Liver (tissue), 9 donors: Measurements from ENCODE around the gene CDC42EP3. TPM values are rescaled to one million over a fixed set of nuclear protein-coding genes. Genes with fewer than 3 reads are reported as not detected.

Experiments used
- DNase-seq: peaks from one replicate; pipeline ENCODE4 v3.0.0-alpha.2; 2017; ENCODE audit warnings: low spot score
- H3K27ac ChIP-seq, 2 donors: one replicate each; pipeline ENCODE4 v1.7.0; 2013; ENCODE audit warnings: inconsistent platforms in 2 of 2, low read length in 2 of 2, control low read depth in 1 of 2, low read depth in 1 of 2, mild to moderate bottlenecking in 1 of 2
- H3K27me3 ChIP-seq, 4 donors: one replicate each; pipeline versions ENCODE4 v1.6.1 to v1.7.0; 2013; ENCODE audit warnings: low read length in 3 of 4, inconsistent platforms in 1 of 4, mild to moderate bottlenecking in 1 of 4, moderate library complexity in 1 of 4; ENCODE audit not compliant: control insufficient read depth in 4 of 4, insufficient read depth in 4 of 4
- H3K36me3 ChIP-seq, 4 donors: one replicate each; pipeline versions ENCODE4 v1.6.1 to v1.7.0; 2013; ENCODE audit warnings: low read length in 3 of 4, mild to moderate bottlenecking in 3 of 4, low read depth in 1 of 4, moderate library complexity in 1 of 4; ENCODE audit not compliant: control insufficient read depth in 4 of 4, insufficient read depth in 3 of 4
- H3K4me1 ChIP-seq, 4 donors: one replicate each; pipeline versions ENCODE4 v1.6.1 to v1.7.0; 2013; ENCODE audit warnings: low read length in 3 of 4, mild to moderate bottlenecking in 3 of 4, moderate library complexity in 1 of 4; ENCODE audit not compliant: control insufficient read depth in 4 of 4, insufficient read depth in 4 of 4
- H3K4me3 ChIP-seq, 3 donors: one replicate each; pipeline versions ENCODE4 v1.6.1 to v1.7.0; 2013; ENCODE audit warnings: low read length in 3 of 3, control low read depth in 1 of 3, low read depth in 1 of 3, mild to moderate bottlenecking in 1 of 3
- H3K9ac ChIP-seq, 2 donors: one replicate each; pipeline ENCODE4 v1.7.0; 2013; ENCODE audit warnings: low read length in 2 of 2, mild to moderate bottlenecking in 2 of 2, moderate library complexity in 2 of 2, control low read depth in 1 of 2, low read depth in 1 of 2
- H3K9me3 ChIP-seq, 4 donors: one replicate each; pipeline versions ENCODE4 v1.6.1 to v1.7.0; 2013; ENCODE audit warnings: low read length in 3 of 4; ENCODE audit not compliant: control insufficient read depth in 4 of 4
- ATF3 ChIP-seq: IDR thresholded peaks from 2 replicates; pipeline ENCODE4 v1.6.1; 2016; ENCODE audit warnings: antibody characterized with exemption
- CTCF ChIP-seq: fragments of 150-350 bp; IDR thresholded peaks from 2 replicates; pipeline ENCODE4 v1.5.1; 2017; ENCODE audit warnings: improper control_type of control experiment, low read depth, low read length; ENCODE audit not compliant: missing input control
- FOXA2 ChIP-seq: IDR thresholded peaks from 2 replicates; pipeline ENCODE4 v1.6.1; 2016; ENCODE audit warnings: antibody characterized with exemption
- GABPA ChIP-seq, 2 donors: IDR thresholded peaks in 1 of 2; conservative IDR thresholded peaks in 1 of 2; 2 replicates each; pipeline ENCODE4 v1.6.1; 2016; ENCODE audit warnings: antibody characterized with exemption in 2 of 2, mild to moderate bottlenecking in 1 of 2, moderate library complexity in 1 of 2
- HNF4A ChIP-seq, 2 donors: conservative IDR thresholded peaks; 2 replicates each; pipeline ENCODE4 v1.6.1; 2016; ENCODE audit warnings: antibody characterized with exemption in 2 of 2, mild to moderate bottlenecking in 2 of 2
- HNF4G ChIP-seq: IDR thresholded peaks from 2 replicates; pipeline ENCODE4 v1.6.1; 2016; ENCODE audit warnings: antibody characterized with exemption
- NR2F2 ChIP-seq: IDR thresholded peaks from 2 replicates; pipeline ENCODE4 v1.6.1; 2016; ENCODE audit warnings: antibody characterized with exemption
- RAD21 ChIP-seq, 2 donors: IDR thresholded peaks; 2 replicates each; pipeline ENCODE4 v1.6.1; 2016; ENCODE audit warnings: antibody characterized with exemption in 2 of 2, mild to moderate bottlenecking in 2 of 2
- REST ChIP-seq: IDR thresholded peaks from 2 replicates; pipeline ENCODE4 v1.6.1; 2016; ENCODE audit warnings: antibody characterized with exemption, mild to moderate bottlenecking
- RXRA ChIP-seq, 2 donors: IDR thresholded peaks; 2 replicates each; pipeline ENCODE4 v1.6.1; 2017 to 2018; ENCODE audit warnings: antibody characterized with exemption in 2 of 2, mild to moderate bottlenecking in 1 of 2
- SP1 ChIP-seq: IDR thresholded peaks from 2 replicates; pipeline ENCODE4 v1.6.1; 2018; ENCODE audit warnings: antibody characterized with exemption, mild to moderate bottlenecking
- TAF1 ChIP-seq: conservative IDR thresholded peaks from 2 replicates; pipeline ENCODE4 v1.6.1; 2016; ENCODE audit warnings: antibody characterized with exemption, mild to moderate bottlenecking
- YY1 ChIP-seq: IDR thresholded peaks from 2 replicates; pipeline ENCODE4 v1.6.1; 2016; ENCODE audit warnings: antibody characterized with exemption, mild to moderate bottlenecking
- WGBS: extraction: QIAGEN DNeasy Blood & Tissue Kit; methylation state at CpG from one replicate; pipeline ENCODE4 v1.1.7; 2013; 5-methylcytosine and 5-hydroxymethylcytosine counted together
- polyA plus RNA-seq, 2 donors: library from polyadenylated mRNA; stranded (reverse) in 1 of 2; unstranded in 1 of 2; fragments of 200-250 nt in 1 of 2; fragments of >200 nt in 1 of 2; fragmentation: Nextera tagmentation in 1 of 2; extraction: Ambion mirVana in 1 of 2; gene quantifications; one replicate each; pipeline versions ENCODE4 v1.2.1 to v1.2.3, GENCODE V29; 2013 to 2015
- total RNA-seq, 2 donors: library from RNA; depleted of rRNA; stranded (reverse); fragments of >200 nt; gene quantifications; one replicate each; pipeline ENCODE4 v1.2.3, GENCODE V29; 2014
- donor health status: healthy.
- donor health status: healthy.
- donor health status: healthy.
- donor health status: healthy.
- donor health status: healthy.

The CDC42EP3 gene
- total and polyA plus RNA-seq, 4 donors: 2.5 to 4.1 (median 3.3) TPM

GRCh38 chr2:37627710-37628109 is 43.7 kb downstream of the CDC42EP3 start:
- H3K27me3 ChIP-seq: no peaks in the 10 kb centered on the region
- H3K27ac ChIP-seq: no peak overlapping the region
- H3K4me3 ChIP-seq: no peak overlapping the region
- no peak overlapping the region for H3K9ac ChIP-seq
- no peaks in the 10 kb centered on the region for H3K4me1 ChIP-seq
- H3K36me3 ChIP-seq: peaks cover 0 to 4% (median 0%) of the 10 kb centered on the region in 4 donors
- no peaks in the 10 kb centered on the region for H3K9me3 ChIP-seq
- TF ChIP-seq REST: no peak
- no peak for TF ChIP-seq HNF4G
- DNase-seq: no peak

GRCh38 chr2:37625796-37626571 is 45.5 kb downstream of the CDC42EP3 start:
- Histone ChIP-seq H3K27me3 (no peaks in the 10 kb centered on the region), H3K36me3 (peaks cover 0 to 4% (median 0%) of the 10 kb centered on the region in 4 donors), H3K9ac (no peak overlapping the region), H3K27ac (no peak overlapping the region), H3K4me3 (no peak overlapping the region), H3K4me1 (no peaks in the 10 kb centered on the region), H3K9me3 (no peaks in the 10 kb centered on the region)
- WGBS: 80% methylated on average over 11 of the region's 11 CpGs
- DNase-seq: no peak
- TF ChIP-seq HNF4G: no peak
- no peak for TF ChIP-seq ATF3
- no peak for TF ChIP-seq HNF4A (conservative IDR thresholded peaks at IDR 0.05)
- no peak for TF ChIP-seq SP1
- TF ChIP-seq GABPA (IDR thresholded peaks at IDR 0.05 in 1 of 2, conservative IDR thresholded peaks at IDR 0.05 in 1 of 2): no peak
- no peak for TF ChIP-seq RXRA (IDR thresholded peaks at IDR 0.05)
- TF ChIP-seq CTCF: no peak
- no peak for TF ChIP-seq RAD21 (IDR thresholded peaks at IDR 0.05)
- TF ChIP-seq NR2F2: no peak
- TF ChIP-seq YY1: no peak

GRCh38 chr2:37625156-37625555 is 46.3 kb downstream of the CDC42EP3 start:
- DNase-seq: no peak
- Histone ChIP-seq H3K27me3 (no peaks in the 10 kb centered on the region), H3K36me3 (peaks cover 0 to 4% (median 0%) of the 10 kb centered on the region in 4 donors), H3K9ac (no peak overlapping the region), H3K4me1 (no peaks in the 10 kb centered on the region), H3K9me3 (no peaks in the 10 kb centered on the region), H3K4me3 (no peak overlapping the region), H3K27ac (no peak overlapping the region)
- TF ChIP-seq RAD21 (IDR thresholded peaks at IDR 0.05) (no peak), TAF1 (no peak), HNF4A (conservative IDR thresholded peaks at IDR 0.05) (no peak), SP1 (no peak), HNF4G (no peak), ATF3 (no peak), YY1 (no peak), RXRA (IDR thresholded peaks at IDR 0.05) (no peak), FOXA2 (no peak)
